ACC112 (cell line): ENCODE data around the gene CBFA2T2.
A peak's percentile ranks its signal among the peaks of the same experiment; 100 is the strongest.
"Not testable (repeated sequence)": the region's sequence is repeated elsewhere in the genome, so short reads cannot be mapped to it uniquely, and the experiment has no call there.

Experiments used
- H2AFZ ChIP-seq: fragments of 200-600 bp; sonication (generic); one replicate; pipeline ENCODE4 v1.6.0; 2017; ENCODE audit warnings: antibody characterized with exemption, low read length; ENCODE audit not compliant: unreplicated experiment
- H3K27ac ChIP-seq: fragments of 200-600 bp; sonication (generic); 2 replicates; pipeline ENCODE4 v1.5.1; 2014; ENCODE audit warnings: low read depth, mild to moderate bottlenecking, antibody characterized with exemption, low read length, moderate library complexity
- H3K27me3 ChIP-seq: fragments of 200-600 bp; sonication (generic); 2 replicates; pipeline ENCODE4 v1.6.1; 2014; ENCODE audit warnings: mild to moderate bottlenecking, antibody characterized with exemption, low read length, moderate library complexity, mixed read lengths; ENCODE audit not compliant: insufficient read depth
- H3K36me3 ChIP-seq: fragments of 200-600 bp; sonication (generic); 2 replicates; pipeline ENCODE4 v1.6.1; 2016; ENCODE audit warnings: mild to moderate bottlenecking, antibody characterized with exemption, low read length, moderate library complexity, mixed read lengths; ENCODE audit not compliant: insufficient read depth
- H3K4me1 ChIP-seq: fragments of 200-600 bp; sonication (generic); one replicate; pipeline ENCODE4 v1.6.1; 2016; ENCODE audit warnings: low read length, mixed read lengths; ENCODE audit not compliant: insufficient read depth, unreplicated experiment, control insufficient read depth
- H3K4me3 ChIP-seq: fragments of 200-600 bp; sonication (generic); 2 replicates; pipeline ENCODE4 v1.5.1; 2014; ENCODE audit warnings: mild to moderate bottlenecking, low read depth, low read length
- H3K79me2 ChIP-seq: fragments of 200-600 bp; sonication (generic); one replicate; pipeline ENCODE4 v1.6.0; 2016; ENCODE audit warnings: low read length; ENCODE audit not compliant: control insufficient read depth, unreplicated experiment, insufficient read depth

The CBFA2T2 gene

GRCh38 chr20:33474097-33474873 lies 15.6 kb upstream of the CBFA2T2 start:
- no peak overlapping the region for H3K27ac ChIP-seq
- no peaks in the 10 kb centered on the region for H3K79me2 ChIP-seq
- H2AFZ ChIP-seq: no peak overlapping the region
- no peaks in the 10 kb centered on the region for H3K36me3 ChIP-seq
- peaks cover 19% of the 10 kb centered on the region for H3K27me3 ChIP-seq
- no peaks in the 10 kb centered on the region for H3K4me1 ChIP-seq
- H3K4me3 ChIP-seq: no peak overlapping the region

GRCh38 chr20:33474963-33475362 lies 14.9 kb upstream of the CBFA2T2 start:
- Histone ChIP-seq H3K27me3 (peaks cover 19% of the 10 kb centered on the region), H3K27ac (no peak overlapping the region), H3K36me3 (no peaks in the 10 kb centered on the region), H3K4me3 (no peak overlapping the region), H2AFZ (no peak overlapping the region), H3K4me1 (no peaks in the 10 kb centered on the region), H3K79me2 (no peaks in the 10 kb centered on the region)

GRCh38 chr20:33475381-33476152 lies 14.3 kb upstream of the CBFA2T2 start:
- H3K4me3 ChIP-seq: no peak overlapping the region
- no peaks in the 10 kb centered on the region for H3K79me2 ChIP-seq
- H3K4me1 ChIP-seq: no peaks in the 10 kb centered on the region
- no peak overlapping the region for H3K27ac ChIP-seq
- H3K36me3 ChIP-seq: no peaks in the 10 kb centered on the region
- H2AFZ ChIP-seq: no peak overlapping the region
- H3K27me3 ChIP-seq: peaks cover 19% of the 10 kb centered on the region

GRCh38 chr20:33477386-33478234 lies 12.3 kb upstream of the CBFA2T2 start:
- no peak overlapping the region for H3K27ac ChIP-seq
- H3K27me3 ChIP-seq: peaks cover 19% of the 10 kb centered on the region
- H3K4me1 ChIP-seq: no peaks in the 10 kb centered on the region
- no peak overlapping the region for H3K4me3 ChIP-seq
- H3K36me3 ChIP-seq: no peaks in the 10 kb centered on the region
- no peak overlapping the region for H2AFZ ChIP-seq
- no peaks in the 10 kb centered on the region for H3K79me2 ChIP-seq

- no peaks in the 10 kb centered on the region for H3K4me1 ChIP-seq
- H3K36me3 ChIP-seq: no peaks in the 10 kb centered on the region
- H2AFZ ChIP-seq: no peak overlapping the region
- no peak overlapping the region for H3K4me3 ChIP-seq
- peaks cover 7% of the 10 kb centered on the region for H3K27me3 ChIP-seq
- H3K79me2 ChIP-seq: no peaks in the 10 kb centered on the region
- no peak overlapping the region for H3K27ac ChIP-seq
These were observed 9.8 kb upstream of the CBFA2T2 start for GRCh38 chr20:33480048-33480447.

- Histone ChIP-seq H3K27me3 (no peaks in the 10 kb centered on the region), H3K36me3 (no peaks in the 10 kb centered on the region), H2AFZ (no peak overlapping the region), H3K4me3 (no peak overlapping the region), H3K27ac (no peak overlapping the region), H3K4me1 (no peaks in the 10 kb centered on the region), H3K79me2 (no peaks in the 10 kb centered on the region)
These were observed 8.4 kb upstream of the CBFA2T2 start for GRCh38 chr20:33481431-33481941.

- H3K79me2 ChIP-seq: no peaks in the 10 kb centered on the region
- no peaks in the 10 kb centered on the region for H3K4me1 ChIP-seq
- H3K4me3 ChIP-seq: no peak overlapping the region
- H3K27ac ChIP-seq: no peak overlapping the region
- no peaks in the 10 kb centered on the region for H3K27me3 ChIP-seq
- no peak overlapping the region for H2AFZ ChIP-seq
- H3K36me3 ChIP-seq: no peaks in the 10 kb centered on the region
These were observed 7.3 kb upstream of the CBFA2T2 start for GRCh38 chr20:33482581-33482980.

- not testable (repeated sequence) for H3K4me3 ChIP-seq, H2AFZ ChIP-seq, H3K79me2 ChIP-seq, H3K4me1 ChIP-seq, H3K27ac ChIP-seq, H3K36me3 ChIP-seq, H3K27me3 ChIP-seq
These were observed 6.7 kb upstream of the CBFA2T2 start for GRCh38 chr20:33483186-33483585.

- no peaks in the 10 kb centered on the region for H3K36me3 ChIP-seq
- H3K79me2 ChIP-seq: peaks cover 12% of the 10 kb centered on the region
- no peak overlapping the region for H2AFZ ChIP-seq
- no peak overlapping the region for H3K27ac ChIP-seq
- no peaks in the 10 kb centered on the region for H3K27me3 ChIP-seq
- no peak overlapping the region for H3K4me3 ChIP-seq
- H3K4me1 ChIP-seq: peaks cover 5% of the 10 kb centered on the region
These were observed 1.7 kb upstream of the CBFA2T2 start for GRCh38 chr20:33488201-33488600.

- peaks cover 14% of the 10 kb centered on the region for H3K79me2 ChIP-seq
- H3K27me3 ChIP-seq, H2AFZ ChIP-seq, H3K4me1 ChIP-seq, H3K36me3 ChIP-seq: not testable (repeated sequence)
- H3K27ac ChIP-seq: peak overlapping the region; percentile 82
- H3K4me3 ChIP-seq: peak overlapping the region; percentile 96
These were observed 1.0 kb upstream of the CBFA2T2 start for GRCh38 chr20:33488661-33489494.
